GM10248 (cell line): Measurements from ENCODE around the gene FKBP1A.

ENCODE experiments used
- CTCF ChIA-PET: fragments of 300-600 bp; sonication (Branson Sonifier 250); formaldehyde crosslinking; extraction: SDS; loops from one replicate; lab custom pipeline; 2021; ENCODE audit warnings: antibody characterized with exemption; lab: Yijun Ruan, JAX
- POLR2A ChIA-PET: fragments of 350-650 bp; sonication (Branson Sonifier 250); formaldehyde crosslinking; extraction: SDS; loops from one replicate; lab custom pipeline; 2020; ENCODE audit warnings: antibody characterized with exemption; lab: Yijun Ruan, JAX
- DNase-seq: peaks from one replicate; pipeline ENCODE4 v3.0.0; 2012; ENCODE audit errors: extremely low spot score
- CTCF ChIP-seq: IDR thresholded peaks from 2 replicates; pipeline ENCODE4 v1.5.1; 2012; ENCODE audit warnings: mild to moderate bottlenecking, low read depth; ENCODE audit errors: extremely low read depth, missing control alignments, control extremely low read depth

The FKBP1A gene

GRCh38 chr20:1368448-1369199 is 24.2 kb downstream of the FKBP1A start:
- ChIA-PET POLR2A (no interaction called here), CTCF (interaction anchor here (1.2 kb wide), 1 partner anchor 9 kb away, joined by 3 read pairs; no protein-coding TSS in a partner anchor)
- TF ChIP-seq CTCF: no peak
- DNase-seq: no peak

- no peak for TF ChIP-seq CTCF
- ChIA-PET CTCF (no interaction called here), POLR2A (no interaction called here)
- no peak for DNase-seq
Observed at GRCh38 chr20:1367479-1367878, 25.4 kb downstream of the FKBP1A start.

GRCh38 chr20:1364106-1364505 is 28.7 kb downstream of the FKBP1A start:
- CTCF ChIA-PET: interaction anchor here (1.2 kb wide), 1 partner anchor 8 kb away, joined by 3 read pairs; no protein-coding TSS in a partner anchor
- POLR2A ChIA-PET: no interaction called here
- no peak for DNase-seq
- TF ChIP-seq CTCF: no peak

GRCh38 chr20:1363522-1363921 is 29.3 kb downstream of the FKBP1A start:
- ChIA-PET CTCF (interaction anchor here (1.2 kb wide), 1 partner anchor 9 kb away, joined by 3 read pairs; no protein-coding TSS in a partner anchor), POLR2A (no interaction called here)
- no peak for DNase-seq
- TF ChIP-seq CTCF: no peak

GRCh38 chr20:1362484-1362883 is 30.4 kb downstream of the FKBP1A start:
- ChIA-PET POLR2A (no interaction called here), CTCF (interaction anchor here (1.0 to 1.3 kb wide), 2 partner anchors 9 to 33 kb away, joined by 3 read pairs; partner anchors contain the start of gene SDCBP2)
- no peak for DNase-seq
- TF ChIP-seq CTCF: no peak

- ChIA-PET CTCF (interaction anchor here (1.0 to 1.1 kb wide), 2 partner anchors 24 to 77 kb away, joined by 3 read pairs; no protein-coding TSS in a partner anchor), POLR2A (no interaction called here)
- no peak for TF ChIP-seq CTCF
- no peak for DNase-seq
Observed at GRCh38 chr20:1360094-1360846, 32.6 kb downstream of the FKBP1A start.
